Astrocyte (in vitro differentiated cells and primary cell): ENCODE results near the gene BRICD5.

Source experiments
- EZH2 ChIP-seq: IDR thresholded peaks from 2 replicates; pipeline ENCODE4 v1.6.1; 2012; ENCODE audit warnings: mild to moderate bottlenecking, low read length, inconsistent platforms; ENCODE audit not compliant: insufficient read depth
- TF ChIP-seq, protein P1 (sequence below): IDR thresholded peaks from 2 replicates; pipeline ENCODE4 v1.5.1; 2011; ENCODE audit warnings: low read depth, mild to moderate bottlenecking, inconsistent platforms, low read length, moderate library complexity; ENCODE audit not compliant: insufficient read depth

DNA sequence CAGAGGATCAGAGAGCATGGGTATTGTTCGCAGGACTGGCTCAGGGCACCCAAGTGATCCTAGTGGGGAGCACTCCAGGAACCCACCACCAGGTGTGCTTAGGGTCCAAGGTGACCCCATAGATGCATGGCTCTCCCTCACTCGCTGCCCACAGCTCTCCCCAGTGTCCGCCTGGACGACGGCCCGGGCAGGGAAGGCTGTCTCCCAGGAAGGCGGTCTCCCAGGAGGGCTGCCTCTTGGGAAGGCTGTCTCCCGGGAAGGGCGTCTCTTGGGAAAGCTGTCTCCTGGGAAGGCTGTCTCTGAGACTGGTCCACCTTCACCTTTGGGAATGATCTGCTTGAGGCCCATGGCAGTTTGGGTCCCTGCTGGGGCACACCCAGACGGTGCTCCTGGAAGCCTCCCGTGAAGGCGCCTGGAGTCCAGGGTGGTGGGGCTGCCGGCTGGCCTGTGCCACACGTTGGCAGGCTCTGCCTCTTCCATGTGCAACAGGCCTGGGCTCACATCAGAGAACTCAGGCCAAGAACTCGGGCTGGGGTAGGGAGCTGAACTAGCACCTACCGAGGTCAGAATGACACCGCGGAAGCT, 35.7 kb upstream of the BRICD5 start:
- TF ChIP-seq, protein P1, sequence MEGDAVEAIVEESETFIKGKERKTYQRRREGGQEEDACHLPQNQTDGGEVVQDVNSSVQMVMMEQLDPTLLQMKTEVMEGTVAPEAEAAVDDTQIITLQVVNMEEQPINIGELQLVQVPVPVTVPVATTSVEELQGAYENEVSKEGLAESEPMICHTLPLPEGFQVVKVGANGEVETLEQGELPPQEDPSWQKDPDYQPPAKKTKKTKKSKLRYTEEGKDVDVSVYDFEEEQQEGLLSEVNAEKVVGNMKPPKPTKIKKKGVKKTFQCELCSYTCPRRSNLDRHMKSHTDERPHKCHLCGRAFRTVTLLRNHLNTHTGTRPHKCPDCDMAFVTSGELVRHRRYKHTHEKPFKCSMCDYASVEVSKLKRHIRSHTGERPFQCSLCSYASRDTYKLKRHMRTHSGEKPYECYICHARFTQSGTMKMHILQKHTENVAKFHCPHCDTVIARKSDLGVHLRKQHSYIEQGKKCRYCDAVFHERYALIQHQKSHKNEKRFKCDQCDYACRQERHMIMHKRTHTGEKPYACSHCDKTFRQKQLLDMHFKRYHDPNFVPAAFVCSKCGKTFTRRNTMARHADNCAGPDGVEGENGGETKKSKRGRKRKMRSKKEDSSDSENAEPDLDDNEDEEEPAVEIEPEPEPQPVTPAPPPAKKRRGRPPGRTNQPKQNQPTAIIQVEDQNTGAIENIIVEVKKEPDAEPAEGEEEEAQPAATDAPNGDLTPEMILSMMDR: no peak
- TF ChIP-seq EZH2: no peak
